ENCODE measurements around the gene KLK7. TPM values are rescaled to one million over a fixed set of nuclear protein-coding genes. Genes with fewer than 3 reads are reported as not detected.

Gene KLK7
- polyA plus RNA-seq, 1 of the 3 experiments (the other 2 are of a cell fraction) = not detected

DNA sequence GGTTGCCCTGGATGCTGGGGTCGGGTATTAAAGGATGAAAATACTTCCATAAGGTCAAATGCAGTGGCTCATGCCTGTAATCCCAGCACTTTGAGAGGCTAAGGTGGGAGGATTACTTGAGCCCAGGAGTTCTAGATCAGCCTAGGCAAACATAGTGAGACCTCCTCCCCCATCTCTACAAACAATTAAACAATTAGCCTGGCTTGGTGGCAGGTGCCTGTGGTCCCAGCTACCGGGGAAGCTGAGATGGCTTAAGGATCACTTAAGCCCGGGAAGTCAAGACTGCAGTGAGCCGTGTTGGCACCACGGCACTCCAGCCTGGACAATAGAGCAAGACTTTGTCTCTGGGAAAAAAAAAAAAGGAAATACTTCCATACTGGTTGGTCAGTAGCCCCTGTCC lies 41.2 kb upstream of the KLK7 start:
- Histone ChIP-seq H3K27me3 (ENCODE audit: insufficient read depth) (peaks cover 84% of the 10 kb centered on the region), H3K79me2 (ENCODE audit: insufficient read depth) (no peaks in the 10 kb centered on the region), H4K20me1 (ENCODE audit: insufficient read depth) (no peaks in the 10 kb centered on the region), H3K27ac (ENCODE audit: low read depth in 2 of 2, low read length in 1 of 2) (no peak overlapping the region), H3K4me1 (ENCODE audit: control insufficient read depth in 1 of 2, insufficient read depth in 2 of 2, low read depth in 1 of 2, low read length in 1 of 2) (no peaks in the 10 kb centered on the region), H3K9ac (no peak overlapping the region), H2AFZ (ENCODE audit: low read depth) (no peak overlapping the region), H3K9me2 (no peaks in the 10 kb centered on the region), H3F3A (replicated peaks; ENCODE audit: insufficient read depth) (no peaks in the 10 kb centered on the region), H3K9me3 (no peaks in the 10 kb centered on the region), H3K4me2 (no peak overlapping the region), H3K36me3 (replicated peaks in 1 of 2; ENCODE audit: control insufficient read depth in 1 of 2, insufficient read depth in 2 of 2, low read length in 1 of 2) (no peaks in the 10 kb centered on the region), H3K4me3 (ENCODE audit: low read depth in 2 of 2, low read length in 1 of 2) (no peak overlapping the region)
- DNase-seq = no peak
- CTCF ChIA-PET = no interaction called here
- 2% methylated on average over 5 of the region's 5 CpGs for WGBS (ENCODE audit: low lambda C conversion rate)
- POLR2A ChIA-PET = no interaction called here
- no peak for TF ChIP-seq FOSL2 (IDR thresholded peaks at IDR 0.05; ENCODE audit: borderline replicate concordance, low read depth)
- no peak for TF ChIP-seq EZH2phosphoT487 (IDR thresholded peaks at IDR 0.05; ENCODE audit: borderline replicate concordance, low read depth)
- no peak for TF ChIP-seq SMC3 (IDR thresholded peaks at IDR 0.05; ENCODE audit: low read depth, low read length)
- no peak for TF ChIP-seq RCOR1 (IDR thresholded peaks at IDR 0.05; ENCODE audit: low read length)
- TF ChIP-seq NFIC (IDR thresholded peaks at IDR 0.05; ENCODE audit: borderline replicate concordance) = no peak
- no peak for TF ChIP-seq GABPA (IDR thresholded peaks at IDR 0.05; ENCODE audit: low read depth)
- TF ChIP-seq YY1 (IDR thresholded peaks at IDR 0.05; ENCODE audit: low read depth) = no peak
- no peak for TF ChIP-seq RXRA (IDR thresholded peaks at IDR 0.05; ENCODE audit: borderline replicate concordance, low read depth)
- TF ChIP-seq, protein P1, sequence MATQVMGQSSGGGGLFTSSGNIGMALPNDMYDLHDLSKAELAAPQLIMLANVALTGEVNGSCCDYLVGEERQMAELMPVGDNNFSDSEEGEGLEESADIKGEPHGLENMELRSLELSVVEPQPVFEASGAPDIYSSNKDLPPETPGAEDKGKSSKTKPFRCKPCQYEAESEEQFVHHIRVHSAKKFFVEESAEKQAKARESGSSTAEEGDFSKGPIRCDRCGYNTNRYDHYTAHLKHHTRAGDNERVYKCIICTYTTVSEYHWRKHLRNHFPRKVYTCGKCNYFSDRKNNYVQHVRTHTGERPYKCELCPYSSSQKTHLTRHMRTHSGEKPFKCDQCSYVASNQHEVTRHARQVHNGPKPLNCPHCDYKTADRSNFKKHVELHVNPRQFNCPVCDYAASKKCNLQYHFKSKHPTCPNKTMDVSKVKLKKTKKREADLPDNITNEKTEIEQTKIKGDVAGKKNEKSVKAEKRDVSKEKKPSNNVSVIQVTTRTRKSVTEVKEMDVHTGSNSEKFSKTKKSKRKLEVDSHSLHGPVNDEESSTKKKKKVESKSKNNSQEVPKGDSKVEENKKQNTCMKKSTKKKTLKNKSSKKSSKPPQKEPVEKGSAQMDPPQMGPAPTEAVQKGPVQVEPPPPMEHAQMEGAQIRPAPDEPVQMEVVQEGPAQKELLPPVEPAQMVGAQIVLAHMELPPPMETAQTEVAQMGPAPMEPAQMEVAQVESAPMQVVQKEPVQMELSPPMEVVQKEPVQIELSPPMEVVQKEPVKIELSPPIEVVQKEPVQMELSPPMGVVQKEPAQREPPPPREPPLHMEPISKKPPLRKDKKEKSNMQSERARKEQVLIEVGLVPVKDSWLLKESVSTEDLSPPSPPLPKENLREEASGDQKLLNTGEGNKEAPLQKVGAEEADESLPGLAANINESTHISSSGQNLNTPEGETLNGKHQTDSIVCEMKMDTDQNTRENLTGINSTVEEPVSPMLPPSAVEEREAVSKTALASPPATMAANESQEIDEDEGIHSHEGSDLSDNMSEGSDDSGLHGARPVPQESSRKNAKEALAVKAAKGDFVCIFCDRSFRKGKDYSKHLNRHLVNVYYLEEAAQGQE (IDR thresholded peaks at IDR 0.05; ENCODE audit: low read depth, low read length) = no peak
- TF ChIP-seq POLR2AphosphoS5 (IDR thresholded peaks at IDR 0.05; ENCODE audit: low read depth, low read length) = no peak
- TF ChIP-seq, protein P2, sequence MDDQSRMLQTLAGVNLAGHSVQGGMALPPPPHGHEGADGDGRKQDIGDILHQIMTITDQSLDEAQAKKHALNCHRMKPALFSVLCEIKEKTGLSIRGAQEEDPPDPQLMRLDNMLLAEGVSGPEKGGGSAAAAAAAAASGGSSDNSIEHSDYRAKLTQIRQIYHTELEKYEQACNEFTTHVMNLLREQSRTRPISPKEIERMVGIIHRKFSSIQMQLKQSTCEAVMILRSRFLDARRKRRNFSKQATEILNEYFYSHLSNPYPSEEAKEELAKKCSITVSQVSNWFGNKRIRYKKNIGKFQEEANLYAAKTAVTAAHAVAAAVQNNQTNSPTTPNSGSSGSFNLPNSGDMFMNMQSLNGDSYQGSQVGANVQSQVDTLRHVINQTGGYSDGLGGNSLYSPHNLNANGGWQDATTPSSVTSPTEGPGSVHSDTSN (IDR thresholded peaks at IDR 0.05) = no peak
- no peak for TF ChIP-seq SIN3A (IDR thresholded peaks at IDR 0.05; ENCODE audit: borderline replicate concordance, low read depth, low read length)
- TF ChIP-seq MEF2A (IDR thresholded peaks at IDR 0.05; ENCODE audit: borderline replicate concordance, low read depth) = no peak
- TF ChIP-seq, protein P3, sequence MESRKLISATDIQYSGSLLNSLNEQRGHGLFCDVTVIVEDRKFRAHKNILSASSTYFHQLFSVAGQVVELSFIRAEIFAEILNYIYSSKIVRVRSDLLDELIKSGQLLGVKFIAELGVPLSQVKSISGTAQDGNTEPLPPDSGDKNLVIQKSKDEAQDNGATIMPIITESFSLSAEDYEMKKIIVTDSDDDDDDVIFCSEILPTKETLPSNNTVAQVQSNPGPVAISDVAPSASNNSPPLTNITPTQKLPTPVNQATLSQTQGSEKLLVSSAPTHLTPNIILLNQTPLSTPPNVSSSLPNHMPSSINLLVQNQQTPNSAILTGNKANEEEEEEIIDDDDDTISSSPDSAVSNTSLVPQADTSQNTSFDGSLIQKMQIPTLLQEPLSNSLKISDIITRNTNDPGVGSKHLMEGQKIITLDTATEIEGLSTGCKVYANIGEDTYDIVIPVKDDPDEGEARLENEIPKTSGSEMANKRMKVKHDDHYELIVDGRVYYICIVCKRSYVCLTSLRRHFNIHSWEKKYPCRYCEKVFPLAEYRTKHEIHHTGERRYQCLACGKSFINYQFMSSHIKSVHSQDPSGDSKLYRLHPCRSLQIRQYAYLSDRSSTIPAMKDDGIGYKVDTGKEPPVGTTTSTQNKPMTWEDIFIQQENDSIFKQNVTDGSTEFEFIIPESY (IDR thresholded peaks at IDR 0.05; ENCODE audit: borderline replicate concordance, low read depth) = no peak
- TF ChIP-seq, protein P4, sequence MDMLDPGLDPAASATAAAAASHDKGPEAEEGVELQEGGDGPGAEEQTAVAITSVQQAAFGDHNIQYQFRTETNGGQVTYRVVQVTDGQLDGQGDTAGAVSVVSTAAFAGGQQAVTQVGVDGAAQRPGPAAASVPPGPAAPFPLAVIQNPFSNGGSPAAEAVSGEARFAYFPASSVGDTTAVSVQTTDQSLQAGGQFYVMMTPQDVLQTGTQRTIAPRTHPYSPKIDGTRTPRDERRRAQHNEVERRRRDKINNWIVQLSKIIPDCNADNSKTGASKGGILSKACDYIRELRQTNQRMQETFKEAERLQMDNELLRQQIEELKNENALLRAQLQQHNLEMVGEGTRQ (IDR thresholded peaks at IDR 0.05; ENCODE audit: borderline replicate concordance, low read depth, low read length) = no peak
- no peak for TF ChIP-seq TCF12 (IDR thresholded peaks at IDR 0.05)
- TF ChIP-seq EP300 (IDR thresholded peaks at IDR 0.05; ENCODE audit: borderline replicate concordance in 1 of 2, low read depth in 1 of 2, low read length in 1 of 2) = no peak

Data from SK-N-SH (cell line).